ENCODE data around the gene CENPT. TPM values are rescaled to one million over a fixed set of nuclear protein-coding genes. Genes with fewer than 3 reads are reported as not detected.

The CENPT gene
- total RNA-seq, 6 experiments from 2014 or later: 12.2 to 21.1 (median 18.2) TPM

DNA sequence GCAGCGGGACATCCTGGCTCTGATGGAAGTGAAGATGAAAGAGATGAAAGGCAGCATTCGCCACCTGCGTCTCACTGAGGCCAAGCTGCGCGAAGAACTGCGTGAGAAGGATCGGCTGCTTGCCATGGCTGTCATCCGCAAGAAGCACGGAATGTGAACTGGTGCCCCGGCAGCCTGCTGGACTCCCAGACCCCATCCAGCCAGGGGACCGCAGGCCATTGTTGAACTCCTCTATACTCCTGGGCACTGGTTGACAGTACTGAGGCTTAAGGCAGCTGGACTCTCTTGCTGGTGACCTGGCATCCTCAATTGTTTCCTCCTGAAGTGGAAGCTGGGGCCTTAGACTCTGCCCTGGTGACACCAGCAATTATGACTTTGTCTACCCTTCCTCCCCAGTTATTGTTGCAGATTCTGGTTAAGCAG lies 4.1 kb downstream of the CENPT start:
- Histone ChIP-seq H3K4me3 (peak overlapping the region; percentile 74 to 87 (median 83)), H3K9me3 (no peaks in the 10 kb centered on the region), H3K27me3 (no peaks in the 10 kb centered on the region), H3K36me3 (no peaks in the 10 kb centered on the region), H3K4me1 (peaks cover 0 to 41% (median 11%) of the 10 kb centered on the region in 4 donors), H3K27ac (peak overlapping the region in 2 of 3 donors; percentile 98 to 99)
- intact Hi-C loops (cut with DNase I): no loop called here
- TF ChIP-seq, protein P1, sequence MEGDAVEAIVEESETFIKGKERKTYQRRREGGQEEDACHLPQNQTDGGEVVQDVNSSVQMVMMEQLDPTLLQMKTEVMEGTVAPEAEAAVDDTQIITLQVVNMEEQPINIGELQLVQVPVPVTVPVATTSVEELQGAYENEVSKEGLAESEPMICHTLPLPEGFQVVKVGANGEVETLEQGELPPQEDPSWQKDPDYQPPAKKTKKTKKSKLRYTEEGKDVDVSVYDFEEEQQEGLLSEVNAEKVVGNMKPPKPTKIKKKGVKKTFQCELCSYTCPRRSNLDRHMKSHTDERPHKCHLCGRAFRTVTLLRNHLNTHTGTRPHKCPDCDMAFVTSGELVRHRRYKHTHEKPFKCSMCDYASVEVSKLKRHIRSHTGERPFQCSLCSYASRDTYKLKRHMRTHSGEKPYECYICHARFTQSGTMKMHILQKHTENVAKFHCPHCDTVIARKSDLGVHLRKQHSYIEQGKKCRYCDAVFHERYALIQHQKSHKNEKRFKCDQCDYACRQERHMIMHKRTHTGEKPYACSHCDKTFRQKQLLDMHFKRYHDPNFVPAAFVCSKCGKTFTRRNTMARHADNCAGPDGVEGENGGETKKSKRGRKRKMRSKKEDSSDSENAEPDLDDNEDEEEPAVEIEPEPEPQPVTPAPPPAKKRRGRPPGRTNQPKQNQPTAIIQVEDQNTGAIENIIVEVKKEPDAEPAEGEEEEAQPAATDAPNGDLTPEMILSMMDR (IDR thresholded peaks at IDR 0.05): no peak
- TF ChIP-seq POLR2A (IDR thresholded peaks at IDR 0.05): no peak
- no peak for ATAC-seq
- DNase-seq: no peak
- 0% methylated on average over 8 of the region's 11 CpGs for WGBS (ENCODE audit: insufficient coverage, low coverage, low lambda C conversion rate, missing lambda C conversion rate)

DNA sequence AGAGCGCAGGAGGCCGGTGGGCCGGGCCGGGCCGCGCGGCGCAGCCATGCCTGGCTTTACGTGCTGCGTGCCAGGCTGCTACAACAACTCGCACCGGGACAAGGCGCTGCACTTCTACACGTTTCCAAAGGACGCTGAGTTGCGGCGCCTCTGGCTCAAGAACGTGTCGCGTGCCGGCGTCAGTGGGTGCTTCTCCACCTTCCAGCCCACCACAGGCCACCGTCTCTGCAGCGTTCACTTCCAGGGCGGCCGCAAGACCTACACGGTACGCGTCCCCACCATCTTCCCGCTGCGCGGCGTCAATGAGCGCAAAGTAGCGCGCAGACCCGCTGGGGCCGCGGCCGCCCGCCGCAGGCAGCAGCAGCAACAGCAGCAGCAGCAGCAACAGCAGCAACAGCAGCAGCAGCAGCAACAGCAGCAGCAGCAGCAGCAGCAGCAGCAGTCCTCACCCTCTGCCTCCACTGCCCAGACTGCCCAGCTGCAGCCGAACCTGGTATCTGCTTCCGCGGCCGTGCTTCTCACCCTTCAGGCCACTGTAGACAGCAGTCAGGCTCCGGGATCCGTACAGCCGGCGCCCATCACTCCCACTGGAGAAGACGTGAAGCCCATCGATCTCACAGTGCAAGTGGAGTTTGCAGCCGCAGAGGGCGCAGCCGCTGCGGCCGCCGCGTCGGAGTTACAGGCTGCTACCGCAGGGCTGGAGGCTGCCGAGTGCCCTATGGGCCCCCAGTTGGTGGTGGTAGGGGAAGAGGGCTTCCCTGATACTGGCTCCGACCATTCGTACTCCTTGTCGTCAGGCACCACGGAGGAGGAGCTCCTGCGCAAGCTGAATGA lies 4.8 kb downstream of the CENPT start:
- TF ChIP-seq, protein P1 (IDR thresholded peaks at IDR 0.05): peak in 3 of 4 donors; percentile 6 to 20 (median 7)
- peak; percentile 12 for TF ChIP-seq POLR2A (IDR thresholded peaks at IDR 0.05)
- peak; percentile 1 to 26 (median 13) for ATAC-seq
- no peaks in the 10 kb centered on the region for H3K36me3 ChIP-seq
- peak overlapping the region; percentile 74 to 87 (median 83) for H3K4me3 ChIP-seq
- peak; percentile 42 to 71 (median 50) for DNase-seq
- H3K27me3 ChIP-seq: no peaks in the 10 kb centered on the region
- intact Hi-C loops (cut with DNase I): no loop called here
- peaks cover 0 to 35% (median 8%) of the 10 kb centered on the region in 4 donors for H3K4me1 ChIP-seq
- peak overlapping the region; percentile 98 to 99 (median 98) for H3K27ac ChIP-seq
- no peaks in the 10 kb centered on the region for H3K9me3 ChIP-seq
- 0% methylated on average over 6 of the region's 67 CpGs for WGBS (ENCODE audit: insufficient coverage, low coverage, low lambda C conversion rate, missing lambda C conversion rate)

DNA sequence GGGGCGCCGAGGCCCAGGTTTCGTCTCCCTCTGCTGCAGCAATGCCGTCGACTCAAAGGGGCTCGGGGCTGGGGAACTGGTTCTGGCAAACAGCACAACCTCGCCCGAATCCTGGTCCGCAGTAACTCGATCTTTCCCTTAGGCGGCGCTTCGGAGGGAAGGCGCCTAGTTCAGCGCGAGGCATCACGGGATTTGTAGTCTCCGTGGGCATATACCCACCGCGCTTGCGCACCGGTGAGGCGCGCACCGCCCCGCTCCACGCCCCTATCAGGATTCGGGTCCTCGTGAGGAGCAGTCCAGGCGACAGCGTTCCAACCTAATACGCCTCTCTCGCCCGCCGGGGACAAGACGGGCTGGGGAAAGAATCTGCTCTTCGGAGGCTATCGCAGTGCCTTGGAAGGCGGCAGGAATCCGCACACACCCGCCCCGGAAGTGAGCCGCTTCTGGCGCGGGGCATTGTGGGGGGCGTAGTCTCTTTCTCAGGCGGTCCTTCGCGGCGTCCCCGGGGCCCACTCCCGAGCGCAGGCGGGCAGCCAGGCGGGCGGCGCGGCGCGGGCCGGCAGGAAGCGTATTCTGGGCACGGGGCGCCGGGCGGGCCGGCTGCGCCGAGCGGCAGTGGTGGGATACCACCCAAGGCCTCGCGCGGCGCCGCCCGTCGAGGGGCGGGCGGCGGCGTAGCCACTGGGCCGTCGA lies 5.5 kb downstream of the CENPT start, which contains the start of gene THAP11:
Gene THAP11 (plus strand): TSS at position 505 of the 693 bp plus-strand sequence. CDS start 235 bp downstream, outside the sequence.
- 0% methylated on average over 9 of the region's 83 CpGs for WGBS (ENCODE audit: insufficient coverage, low coverage, low lambda C conversion rate, missing lambda C conversion rate)
- DNase-seq (peak; percentile 93 to 95 (median 95)), ATAC-seq (peak; percentile 78 to 79 (median 78))
- no peaks in the 10 kb centered on the region for H3K9me3 ChIP-seq
- H3K27ac ChIP-seq: peak within 1 kb of the TSS; percentile 98 to 99 (median 98)
- H3K4me1 ChIP-seq: peaks cover 0 to 31% (median 7%) of the 10 kb centered on the region in 4 donors
- H3K4me3 ChIP-seq: peak within 1 kb of the TSS; percentile 74 to 87 (median 83)
- no peaks in the 10 kb centered on the region for H3K36me3 ChIP-seq
- intact Hi-C loops (cut with DNase I): no loop called here
- TF ChIP-seq POLR2A (IDR thresholded peaks at IDR 0.05): peak; percentile 64
- TF ChIP-seq, protein P1 (IDR thresholded peaks at IDR 0.05): peak; percentile 76 to 85 (median 82)
- no peaks in the 10 kb centered on the region for H3K27me3 ChIP-seq

DNA sequence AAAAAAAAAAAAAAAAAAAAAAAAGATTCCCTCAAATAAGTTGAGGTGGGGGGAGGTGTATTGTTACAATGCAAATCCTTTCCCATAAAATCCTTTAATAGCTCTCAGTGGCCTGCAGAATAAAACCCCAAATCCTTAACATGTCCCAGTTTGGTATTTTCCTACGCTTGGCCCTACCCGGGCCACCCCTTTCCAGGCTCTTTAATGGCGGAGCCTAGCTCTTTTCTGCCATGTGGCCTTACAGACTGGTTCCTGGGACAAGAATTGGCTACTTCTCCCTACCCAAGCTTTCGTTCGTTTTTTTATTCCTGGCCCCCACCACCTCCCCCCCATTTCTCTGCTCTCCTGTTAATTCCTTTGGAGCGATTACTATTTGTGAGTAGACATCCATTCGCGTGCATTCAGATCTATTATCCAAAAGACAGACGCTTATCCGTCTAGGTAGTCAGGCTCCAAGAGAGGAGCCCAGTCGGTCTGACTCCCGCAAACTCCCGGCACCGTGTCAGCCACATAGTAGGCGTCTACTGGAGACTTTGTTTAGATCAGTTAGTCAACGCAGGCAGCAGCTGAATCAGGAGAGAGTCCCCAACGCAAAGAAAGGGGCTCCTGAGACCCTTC lies 6.2 kb downstream of the CENPT start:
- TF ChIP-seq, protein P1 (IDR thresholded peaks at IDR 0.05): no peak
- no peak for TF ChIP-seq POLR2A (IDR thresholded peaks at IDR 0.05)

More for the DNA sequence above, 6.2 kb downstream of the CENPT start:
- Histone ChIP-seq H3K27ac (peak overlapping the region; percentile 98 to 99 (median 98)), H3K27me3 (no peaks in the 10 kb centered on the region), H3K4me3 (peak overlapping the region; percentile 74 to 87 (median 83)), H3K4me1 (peaks cover 0 to 31% (median 7%) of the 10 kb centered on the region in 4 donors), H3K36me3 (no peaks in the 10 kb centered on the region), H3K9me3 (no peaks in the 10 kb centered on the region)
- ATAC-seq: peak in 1 of 4 donors; percentile 1
- DNase-seq: no peak
- intact Hi-C loops (cut with DNase I): no loop called here
- 42% methylated on average over 17 of the region's 17 CpGs for WGBS (ENCODE audit: insufficient coverage, low coverage, low lambda C conversion rate, missing lambda C conversion rate)

All from right lobe of liver (tissue), 6 donors.